Astrocyte (in vitro differentiated cells and primary cell): Measurements from ENCODE around the gene MUC16.

ENCODE experiments used
- EZH2 ChIP-seq: IDR thresholded peaks from 2 replicates; pipeline ENCODE4 v1.6.1; 2012; ENCODE audit warnings: mild to moderate bottlenecking, low read length, inconsistent platforms; ENCODE audit not compliant: insufficient read depth
- TF ChIP-seq, protein P1 (sequence below): IDR thresholded peaks from 2 replicates; pipeline ENCODE4 v1.5.1; 2011; ENCODE audit warnings: low read depth, mild to moderate bottlenecking, inconsistent platforms, low read length, moderate library complexity; ENCODE audit not compliant: insufficient read depth

DNA sequence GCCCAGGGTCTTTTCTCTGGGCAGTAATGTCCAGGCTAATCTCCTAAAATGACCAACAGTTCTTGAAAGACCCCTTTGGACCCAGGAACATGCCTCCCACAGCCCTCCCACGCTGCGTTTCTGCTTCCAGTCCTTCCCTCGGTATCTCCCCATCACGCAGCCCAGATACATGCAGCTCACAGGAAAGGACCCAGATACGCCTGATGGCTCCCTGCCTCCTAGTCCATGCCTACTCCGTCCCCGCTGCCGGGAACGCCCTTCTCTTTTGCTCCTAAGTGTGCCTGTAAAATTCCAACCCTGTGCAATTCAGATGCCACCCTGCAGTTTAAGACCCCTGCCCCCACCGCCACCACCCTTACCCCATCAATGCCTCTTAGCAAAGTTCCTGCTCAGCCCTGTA is 778 bp downstream of the MUC16 start:
- TF ChIP-seq, protein P1, sequence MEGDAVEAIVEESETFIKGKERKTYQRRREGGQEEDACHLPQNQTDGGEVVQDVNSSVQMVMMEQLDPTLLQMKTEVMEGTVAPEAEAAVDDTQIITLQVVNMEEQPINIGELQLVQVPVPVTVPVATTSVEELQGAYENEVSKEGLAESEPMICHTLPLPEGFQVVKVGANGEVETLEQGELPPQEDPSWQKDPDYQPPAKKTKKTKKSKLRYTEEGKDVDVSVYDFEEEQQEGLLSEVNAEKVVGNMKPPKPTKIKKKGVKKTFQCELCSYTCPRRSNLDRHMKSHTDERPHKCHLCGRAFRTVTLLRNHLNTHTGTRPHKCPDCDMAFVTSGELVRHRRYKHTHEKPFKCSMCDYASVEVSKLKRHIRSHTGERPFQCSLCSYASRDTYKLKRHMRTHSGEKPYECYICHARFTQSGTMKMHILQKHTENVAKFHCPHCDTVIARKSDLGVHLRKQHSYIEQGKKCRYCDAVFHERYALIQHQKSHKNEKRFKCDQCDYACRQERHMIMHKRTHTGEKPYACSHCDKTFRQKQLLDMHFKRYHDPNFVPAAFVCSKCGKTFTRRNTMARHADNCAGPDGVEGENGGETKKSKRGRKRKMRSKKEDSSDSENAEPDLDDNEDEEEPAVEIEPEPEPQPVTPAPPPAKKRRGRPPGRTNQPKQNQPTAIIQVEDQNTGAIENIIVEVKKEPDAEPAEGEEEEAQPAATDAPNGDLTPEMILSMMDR, result no peak
- no peak for TF ChIP-seq EZH2
